ENCODE data around the gene GPD1L.
"Not testable (repeated sequence)": the region's sequence is repeated elsewhere in the genome, so short reads cannot be mapped to it uniquely, and the experiment has no call there.

GPD1L gene

DNA sequence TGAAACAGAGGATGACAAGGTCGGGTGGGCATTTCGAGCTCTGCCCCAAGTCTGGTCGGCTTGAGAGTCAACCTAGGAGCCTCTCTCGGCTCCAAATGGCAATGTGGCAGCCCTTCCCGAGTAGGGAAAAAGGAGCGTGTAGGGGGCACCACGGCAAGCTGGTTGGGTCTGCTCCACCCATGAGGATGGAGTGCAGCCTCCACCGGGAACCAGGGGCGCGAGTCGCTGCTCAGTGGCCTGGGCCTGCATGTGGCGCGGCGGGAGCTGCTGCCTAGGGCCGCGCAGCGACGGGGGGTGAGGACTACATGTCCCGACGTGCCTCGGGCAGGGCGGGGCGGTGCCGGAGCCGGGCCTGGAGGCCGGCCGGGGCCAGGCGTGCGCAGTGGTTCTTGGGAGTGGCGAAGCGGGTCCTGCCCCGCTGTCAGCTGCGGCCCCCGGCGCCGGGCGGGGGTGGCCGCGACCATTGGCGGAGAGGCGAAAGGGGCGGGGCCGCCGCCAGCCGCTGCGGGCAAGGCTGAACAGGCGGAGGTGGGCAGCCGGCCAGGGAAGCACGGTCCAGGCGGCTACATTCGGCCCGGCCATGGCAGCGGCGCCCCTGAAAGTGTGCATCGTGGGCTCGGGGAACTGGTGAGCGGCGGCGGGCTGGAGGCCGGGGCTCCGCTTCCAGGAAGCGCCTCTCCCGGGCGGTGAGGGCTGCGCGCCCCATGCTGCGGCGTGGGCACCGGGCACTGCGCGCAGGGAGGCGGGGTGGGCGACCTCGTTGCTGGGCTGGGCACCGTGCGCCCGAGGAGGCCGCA, at the start of gene GPD1L:
TSS of gene GPD1L (plus strand) at position 489 of the 797 bp plus-strand sequence. CDS start at position 581, 92 bp downstream.
- peak; percentile 71 for DNase-seq

DNA sequence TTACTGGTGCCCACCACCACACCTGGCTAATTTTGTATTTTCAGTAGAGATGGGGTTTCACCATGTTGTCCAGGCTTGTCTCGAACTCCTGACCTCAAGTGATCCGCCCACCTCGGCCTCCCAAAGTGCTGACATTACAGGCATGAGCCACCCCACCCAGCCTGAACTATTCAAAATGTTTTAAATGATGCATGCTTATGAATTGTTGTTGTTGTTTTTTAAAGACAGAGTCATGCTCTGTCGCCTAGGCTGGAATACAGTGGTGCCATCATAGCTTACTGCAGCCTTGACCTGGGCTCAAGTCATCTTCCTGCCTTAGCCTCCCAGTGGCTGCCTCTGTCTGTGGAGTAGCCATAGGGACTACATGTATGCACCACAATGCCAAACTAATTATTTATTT, 48.0 kb upstream of the GPD1L start:
- not testable (repeated sequence) for DNase-seq

DNA sequence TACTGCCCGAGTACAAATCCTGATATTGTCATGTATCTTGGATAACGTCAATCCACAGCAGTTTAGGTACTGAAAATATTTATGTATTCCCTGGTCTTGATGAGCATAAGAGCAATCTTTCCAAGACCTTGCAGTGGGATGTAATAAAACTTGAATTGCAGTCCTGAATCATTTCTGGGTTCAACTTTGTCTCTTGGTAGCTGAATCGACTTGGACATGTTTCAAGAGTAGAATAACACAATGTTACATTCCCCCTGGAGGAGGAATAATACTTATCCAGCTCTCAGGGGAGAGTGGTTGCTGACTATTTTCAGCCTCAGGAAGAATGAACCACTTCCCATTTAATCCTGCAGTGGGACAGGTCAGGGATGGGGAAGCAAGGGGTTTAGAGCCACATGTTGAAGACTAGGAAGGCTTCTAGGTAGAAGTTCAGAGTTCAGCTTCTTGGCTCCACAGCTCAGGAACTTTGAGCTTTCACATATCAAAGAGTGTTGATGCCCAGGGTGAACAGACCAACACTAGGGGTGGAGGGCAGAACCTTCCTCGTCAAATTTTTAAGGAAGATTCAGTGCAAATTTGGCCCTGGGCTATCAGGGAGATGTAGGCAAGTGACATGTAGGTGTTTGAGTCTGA, 43.4 kb upstream of the GPD1L start:
- no peak for DNase-seq

DNA sequence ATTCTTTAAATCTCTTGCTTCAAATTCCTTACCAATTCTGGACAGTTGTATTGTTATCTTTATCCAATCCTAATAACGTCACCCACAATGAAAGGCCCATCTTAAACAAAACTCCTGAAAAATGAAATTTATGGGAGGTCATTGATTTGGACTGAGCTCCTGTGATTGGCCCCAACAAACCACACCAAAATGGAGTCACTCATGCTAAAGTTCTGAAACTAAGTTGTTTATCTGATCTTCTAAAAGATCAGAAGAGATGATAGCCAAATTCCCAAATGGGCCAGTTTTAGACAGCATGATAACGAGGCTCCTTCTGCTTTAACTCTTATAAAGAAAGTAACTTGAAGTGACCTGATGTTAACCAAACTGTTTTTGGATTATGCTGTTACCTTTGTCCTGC, 39.7 kb upstream of the GPD1L start:
- no peak for DNase-seq

DNA sequence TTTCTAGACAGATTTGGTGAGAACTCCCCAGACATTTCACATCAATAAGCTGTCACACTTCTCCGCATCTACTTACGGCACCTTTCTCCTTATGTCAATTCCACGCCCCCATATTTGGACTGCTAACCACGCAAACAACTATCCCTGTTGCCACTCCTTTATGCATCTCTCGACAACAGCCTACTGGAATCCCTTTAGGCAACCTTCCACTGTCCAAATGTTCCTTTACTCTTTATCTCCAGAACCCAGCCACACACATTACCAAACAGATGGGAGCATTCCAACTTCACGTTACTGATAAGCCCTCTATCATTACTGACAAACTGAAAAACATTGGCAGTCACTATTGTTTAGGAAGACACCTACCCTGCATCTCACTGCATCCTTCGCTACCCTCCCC, 32.2 kb upstream of the GPD1L start:
- DNase-seq = not testable (repeated sequence)

DNA sequence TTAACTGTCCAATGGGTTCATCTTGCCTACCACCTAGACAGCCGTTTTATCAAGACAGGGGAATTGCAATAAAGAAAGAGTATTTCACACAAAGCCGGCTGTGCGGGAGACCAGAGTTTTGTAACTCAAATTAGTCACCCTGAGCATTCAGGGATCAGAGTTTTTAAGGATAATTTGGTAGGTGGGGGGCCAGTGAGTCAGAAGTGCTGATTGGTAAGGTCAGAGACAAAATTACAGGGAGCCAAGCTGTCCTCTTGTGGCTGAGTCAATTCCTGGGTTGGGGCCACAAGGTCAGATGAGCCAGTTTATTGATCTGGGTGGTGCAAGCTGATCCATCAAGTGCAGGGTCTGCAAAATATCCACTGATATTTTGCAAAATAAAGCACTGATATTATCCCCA, 29.9 kb upstream of the GPD1L start:
- DNase-seq = no peak

DNA sequence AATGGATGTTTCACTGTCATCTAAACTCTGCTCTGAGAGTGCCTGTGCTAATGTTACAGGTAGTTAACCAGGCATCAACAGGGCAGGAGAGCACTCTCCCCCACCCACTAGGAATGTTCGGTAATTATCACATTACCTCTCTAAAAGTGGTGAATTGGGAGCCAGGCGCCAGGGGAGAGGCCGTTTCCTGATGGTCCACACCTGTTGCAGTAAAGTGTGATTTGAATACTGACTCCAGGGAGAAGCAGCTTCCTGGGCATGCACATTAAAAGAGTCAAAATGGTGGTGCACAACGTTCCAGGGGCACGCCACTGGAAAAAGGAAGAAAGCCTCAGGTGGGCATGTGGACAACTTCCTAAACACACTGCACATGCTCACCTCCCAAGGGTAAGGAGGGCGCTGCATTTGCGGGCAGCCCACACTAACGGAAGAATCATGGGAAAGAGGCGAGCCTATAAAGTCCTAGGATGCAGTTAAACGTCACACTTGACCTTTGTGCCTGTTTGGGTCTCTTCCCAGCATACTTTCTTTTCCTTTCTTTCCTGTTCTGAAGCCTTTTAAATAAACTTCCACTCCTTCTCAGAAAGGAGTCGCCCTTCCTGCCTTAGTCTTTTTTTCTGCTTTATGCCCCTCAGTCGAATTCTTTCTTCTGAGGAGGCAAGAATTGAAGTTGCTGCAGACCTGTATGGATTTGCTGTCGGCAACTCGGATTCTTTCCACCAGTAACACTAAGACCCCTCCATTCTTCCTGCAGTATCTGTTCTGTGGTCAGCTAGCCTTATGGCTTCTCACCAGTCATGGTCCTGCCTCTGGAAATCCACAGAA, 28.9 kb upstream of the GPD1L start:
- no peak for DNase-seq

DNA sequence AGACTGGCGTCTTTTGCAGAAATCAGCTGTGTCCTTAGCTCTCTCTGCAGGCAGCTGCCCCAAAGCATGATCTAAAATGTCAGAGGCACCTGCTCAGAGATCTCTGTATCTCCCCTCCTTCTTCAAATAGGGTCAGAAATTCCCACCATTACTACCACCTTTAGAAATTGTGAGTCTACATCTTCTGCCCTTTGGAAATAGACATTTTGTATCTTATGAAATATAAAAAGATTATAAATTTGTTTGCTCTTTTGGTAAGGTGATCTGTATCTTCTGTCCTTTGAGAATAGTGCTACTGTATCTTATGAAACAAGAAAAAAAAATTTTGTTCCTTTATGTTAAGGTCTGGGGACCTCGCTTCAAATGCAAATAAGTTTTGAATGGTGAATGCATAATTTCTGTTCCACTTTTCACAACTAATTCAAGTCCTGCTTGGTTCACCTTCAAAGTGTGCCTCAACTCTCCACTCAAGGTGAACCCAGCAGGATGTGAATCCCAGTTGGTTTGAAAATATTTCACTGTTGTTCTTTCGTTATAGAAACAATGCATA, 28.3 kb upstream of the GPD1L start:
- no peak for DNase-seq

DNA sequence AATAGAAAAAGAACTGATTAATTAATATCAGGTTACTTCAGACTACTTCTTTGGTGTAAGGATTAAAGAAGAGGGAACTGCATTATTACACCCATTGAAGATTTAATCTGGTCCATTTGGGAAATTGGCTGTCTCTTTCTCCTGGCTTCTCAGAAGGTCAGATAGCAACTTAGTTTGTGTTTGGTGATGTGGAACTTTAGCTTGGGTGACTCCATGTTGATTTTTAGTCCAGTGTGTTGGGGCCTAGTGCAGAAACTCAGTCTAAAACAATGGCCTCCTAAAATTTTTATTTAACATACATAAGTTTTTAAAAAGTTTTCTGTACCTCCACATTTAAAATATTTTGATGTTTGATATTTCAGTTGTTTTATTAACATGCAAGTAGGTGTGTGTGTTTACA, 27.6 kb upstream of the GPD1L start:
- no peak for DNase-seq

DNA sequence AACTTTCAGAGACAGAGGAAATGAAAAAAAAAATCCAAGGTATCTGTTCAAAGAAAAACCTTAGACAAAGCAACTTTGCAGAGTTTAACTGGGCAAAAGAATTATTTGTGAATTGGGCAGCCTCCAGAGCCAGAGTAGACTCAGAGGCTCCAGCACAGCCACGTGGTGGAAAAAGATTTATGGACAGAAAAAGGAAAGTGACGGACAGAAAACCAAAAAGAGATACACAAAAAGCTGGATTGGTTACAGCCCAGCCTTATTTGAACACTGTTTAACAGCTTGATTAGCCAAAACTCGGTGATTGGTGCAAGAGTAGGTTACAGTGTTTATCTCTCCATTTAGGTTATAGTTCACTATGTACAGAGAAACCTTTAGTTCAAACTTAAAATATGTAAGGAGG, 23.7 kb upstream of the GPD1L start:
- no peak for DNase-seq

DNA sequence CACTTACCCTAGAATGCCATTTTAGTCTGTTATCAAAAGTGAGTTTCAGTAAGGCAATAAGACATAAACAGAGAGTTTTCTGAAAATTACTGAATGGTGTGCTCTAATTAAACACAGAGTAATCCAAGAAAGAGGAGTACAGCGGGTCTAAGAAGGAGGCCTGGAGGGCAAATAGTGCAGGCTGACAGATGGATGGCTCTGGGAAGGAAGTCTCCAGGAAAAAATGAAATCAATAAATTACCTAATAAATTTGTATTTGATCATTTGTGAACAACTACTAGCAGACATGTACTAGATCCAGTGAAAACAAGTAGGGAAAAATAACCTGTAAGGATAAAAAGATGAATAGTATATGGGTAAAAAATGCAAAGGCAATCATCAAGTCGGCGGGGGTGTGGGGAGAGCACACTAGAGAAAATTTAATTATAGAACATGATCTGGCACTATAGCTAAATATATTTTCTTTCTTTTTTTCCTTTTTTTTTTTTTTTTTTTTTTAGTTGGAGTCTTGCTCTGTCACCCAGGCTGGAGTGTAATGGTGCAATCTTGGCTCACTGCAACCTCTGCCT, 22.6 kb upstream of the GPD1L start:
- DNase-seq = no peak

DNA sequence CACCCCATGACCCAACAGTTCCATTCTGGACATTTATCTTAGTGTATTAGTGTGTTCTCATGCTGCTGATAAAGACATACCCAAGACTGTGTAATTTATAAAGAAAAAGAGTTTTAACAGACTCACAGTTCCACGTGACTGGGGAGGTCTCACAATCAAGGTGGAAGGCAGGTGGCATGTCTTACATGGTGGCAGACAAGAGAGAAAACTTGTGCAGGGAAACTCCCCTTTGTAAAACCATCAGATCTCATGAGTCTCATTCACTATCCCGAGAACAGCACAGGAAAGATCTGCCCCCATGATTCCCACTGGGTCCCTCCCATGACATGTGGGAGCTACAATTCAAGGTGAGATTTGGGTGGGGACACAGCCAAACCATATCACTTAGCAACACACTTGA, 21.6 kb upstream of the GPD1L start:
- DNase-seq = no peak

DNA sequence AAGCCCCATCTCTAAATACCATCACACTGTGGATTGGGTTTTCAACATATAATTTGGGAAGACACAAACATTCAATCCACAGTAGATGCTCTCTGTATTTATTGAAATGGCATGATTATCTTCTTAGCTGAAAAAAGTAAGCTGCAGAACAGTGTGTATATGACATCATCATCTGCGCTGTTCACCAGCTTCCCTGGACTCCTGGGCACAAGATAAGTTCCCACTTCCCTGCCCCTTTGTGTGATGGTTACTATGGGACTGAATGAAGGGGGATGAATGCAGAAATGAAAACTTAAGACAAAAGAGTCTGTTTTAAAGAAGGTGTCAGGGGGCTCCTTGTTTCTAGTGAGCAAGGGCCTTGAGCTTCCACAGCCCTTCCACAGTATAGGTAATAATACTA, 20.0 kb upstream of the GPD1L start:
- DNase-seq = no peak

DNA sequence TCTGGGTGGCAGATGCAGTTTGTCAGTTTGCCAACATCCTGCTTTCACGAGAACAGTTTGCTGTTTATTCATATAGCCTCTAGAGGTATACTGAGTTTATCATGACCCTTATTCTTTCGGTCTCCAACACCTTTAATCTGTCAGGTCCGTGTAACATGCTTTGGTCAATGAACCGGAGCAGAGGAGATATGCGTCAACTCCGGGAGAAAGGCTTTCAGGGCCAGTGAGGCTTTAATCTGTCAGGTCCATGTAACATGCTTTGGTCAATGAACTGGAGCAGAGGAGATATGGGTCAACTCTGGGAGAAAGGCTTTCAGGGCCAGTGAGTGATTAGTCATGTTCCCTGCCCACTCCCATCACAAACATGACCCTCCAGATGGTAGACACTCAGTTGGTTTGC, 16.9 kb upstream of the GPD1L start:
- DNase-seq = no peak

DNA sequence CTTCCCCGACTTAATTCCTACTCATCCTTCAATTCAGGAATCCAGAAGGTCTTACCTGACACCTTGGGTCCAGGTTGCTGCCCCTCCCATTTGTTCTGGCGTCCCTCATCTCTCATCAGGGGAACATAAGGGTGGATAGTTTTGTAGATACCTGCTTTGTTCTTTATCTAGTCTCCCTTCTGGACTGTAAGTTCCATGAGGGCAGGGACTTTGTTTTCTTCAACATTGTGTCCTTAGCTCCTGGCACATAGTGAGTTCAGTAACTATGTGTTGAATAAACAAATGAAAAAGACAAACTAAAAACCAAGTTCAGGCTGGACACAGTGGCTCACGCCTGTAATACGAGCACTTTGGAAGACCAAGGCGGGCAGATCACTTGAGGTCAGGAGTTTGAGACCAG, 13.2 kb upstream of the GPD1L start:
- no peak for DNase-seq

DNA sequence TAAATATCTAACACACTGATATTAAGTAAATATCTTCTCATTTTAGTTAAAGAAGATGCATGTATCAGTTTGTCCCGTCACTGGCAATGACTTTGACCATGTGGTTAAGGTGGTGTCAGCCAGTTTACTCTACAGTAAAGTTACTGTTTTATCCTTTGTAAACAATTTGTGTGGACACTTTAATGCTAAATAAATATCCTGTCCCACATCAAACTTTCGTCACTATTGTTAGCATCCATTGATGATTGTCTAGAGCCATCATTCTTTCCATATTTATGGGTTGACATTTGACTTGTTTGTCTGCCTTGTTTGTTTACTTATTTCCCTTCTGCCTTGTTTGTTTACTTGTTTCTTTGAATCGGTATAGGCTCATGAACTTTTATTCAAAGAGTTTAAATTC, 11.0 kb upstream of the GPD1L start:
- DNase-seq = no peak

DNA sequence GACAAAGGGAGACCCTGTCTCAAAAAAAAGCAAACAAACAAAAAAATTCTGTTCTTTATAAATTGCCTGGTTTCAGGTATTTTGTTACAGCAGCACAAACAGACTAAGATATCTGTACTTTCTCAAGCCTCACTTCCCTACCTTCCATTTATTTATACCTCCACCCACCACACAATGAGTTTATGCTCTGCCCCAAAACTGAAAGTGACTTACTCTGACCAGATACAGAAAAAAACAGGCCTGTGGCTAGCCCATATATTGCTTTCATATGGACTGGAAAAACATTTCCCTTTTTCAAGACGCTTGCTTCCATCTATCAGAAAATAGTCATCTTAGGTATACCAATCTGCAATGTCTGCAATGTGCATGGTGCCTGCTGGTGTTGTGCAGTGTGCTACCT, 8.7 kb upstream of the GPD1L start:
- DNase-seq = no peak

DNA sequence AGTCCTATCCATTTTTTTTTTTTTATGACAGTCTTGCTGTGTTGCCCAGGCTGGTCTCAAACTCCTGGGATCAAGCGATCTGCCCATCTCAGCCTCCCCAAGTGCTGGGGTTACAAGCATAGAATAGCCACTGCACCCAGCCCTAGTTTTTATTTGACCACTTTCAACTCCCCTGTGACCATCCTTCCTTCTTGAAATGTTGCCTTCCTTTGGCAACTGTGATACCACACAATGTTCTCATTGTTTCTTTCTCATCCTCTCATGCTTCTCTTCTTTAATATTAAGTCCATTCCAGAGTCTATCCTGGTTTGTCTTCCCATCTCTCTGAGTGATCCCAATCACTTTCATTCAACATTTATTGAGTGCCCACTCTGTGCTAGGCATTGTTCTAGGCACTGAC, 7.9 kb upstream of the GPD1L start:
- no peak for DNase-seq

DNA sequence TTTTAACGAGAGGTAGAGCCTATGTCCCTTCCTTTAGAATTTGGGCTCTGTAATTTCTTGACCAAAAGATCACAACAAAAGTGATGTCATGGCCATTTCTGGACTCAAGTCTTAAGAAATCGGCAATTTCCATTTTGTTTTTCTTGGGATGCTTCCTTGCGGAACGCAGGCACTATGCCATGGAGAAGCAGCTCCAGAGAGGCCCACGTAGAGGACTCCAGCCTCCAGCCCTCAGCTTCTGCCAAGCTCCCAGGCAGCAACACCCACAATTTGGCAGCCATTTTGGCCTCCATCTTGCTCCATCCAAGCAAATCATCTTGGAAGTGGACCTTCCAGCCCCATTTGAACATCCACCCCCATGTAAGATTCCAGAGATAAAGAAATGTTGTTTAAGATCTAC, 6.0 kb upstream of the GPD1L start:
- DNase-seq = no peak

DNA sequence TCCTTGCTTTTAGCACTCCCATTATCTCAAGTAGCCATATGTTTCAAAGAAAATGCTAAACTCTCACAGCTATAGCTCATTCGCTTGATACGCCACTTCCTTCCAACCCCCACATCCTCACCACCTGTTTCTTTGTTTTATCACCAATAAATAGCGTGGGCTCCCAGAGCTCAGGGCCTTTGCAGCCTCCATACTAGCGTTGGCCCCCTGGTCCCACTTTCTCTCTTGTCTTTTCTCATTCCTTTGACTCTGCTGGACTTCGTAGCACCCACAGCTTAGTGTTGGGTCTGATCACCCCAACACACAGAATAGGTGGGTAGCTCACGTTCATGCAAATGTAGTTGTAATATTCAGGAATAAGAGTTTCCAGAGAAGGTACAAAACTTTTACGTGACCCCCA, 4.1 kb upstream of the GPD1L start:
- no peak for DNase-seq

DNA sequence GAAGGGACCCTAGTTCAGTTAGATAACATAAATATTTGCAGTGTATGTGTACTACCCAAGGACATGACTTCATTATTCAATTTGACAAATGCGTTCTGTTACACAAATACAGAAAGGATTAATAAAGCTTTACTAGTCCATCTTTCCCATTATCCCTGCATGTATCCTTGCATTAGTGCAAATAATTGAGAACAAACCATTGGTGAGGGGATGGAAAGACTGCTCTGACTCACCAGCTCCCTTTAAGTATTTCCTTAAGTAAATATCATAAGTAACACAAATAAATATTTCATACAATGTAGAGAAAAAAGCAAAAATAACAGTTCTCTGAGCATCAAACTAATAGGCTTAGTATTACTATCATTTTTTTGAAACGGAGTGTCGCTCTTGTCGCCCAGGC, 1.9 kb upstream of the GPD1L start:
- DNase-seq = no peak

DNA sequence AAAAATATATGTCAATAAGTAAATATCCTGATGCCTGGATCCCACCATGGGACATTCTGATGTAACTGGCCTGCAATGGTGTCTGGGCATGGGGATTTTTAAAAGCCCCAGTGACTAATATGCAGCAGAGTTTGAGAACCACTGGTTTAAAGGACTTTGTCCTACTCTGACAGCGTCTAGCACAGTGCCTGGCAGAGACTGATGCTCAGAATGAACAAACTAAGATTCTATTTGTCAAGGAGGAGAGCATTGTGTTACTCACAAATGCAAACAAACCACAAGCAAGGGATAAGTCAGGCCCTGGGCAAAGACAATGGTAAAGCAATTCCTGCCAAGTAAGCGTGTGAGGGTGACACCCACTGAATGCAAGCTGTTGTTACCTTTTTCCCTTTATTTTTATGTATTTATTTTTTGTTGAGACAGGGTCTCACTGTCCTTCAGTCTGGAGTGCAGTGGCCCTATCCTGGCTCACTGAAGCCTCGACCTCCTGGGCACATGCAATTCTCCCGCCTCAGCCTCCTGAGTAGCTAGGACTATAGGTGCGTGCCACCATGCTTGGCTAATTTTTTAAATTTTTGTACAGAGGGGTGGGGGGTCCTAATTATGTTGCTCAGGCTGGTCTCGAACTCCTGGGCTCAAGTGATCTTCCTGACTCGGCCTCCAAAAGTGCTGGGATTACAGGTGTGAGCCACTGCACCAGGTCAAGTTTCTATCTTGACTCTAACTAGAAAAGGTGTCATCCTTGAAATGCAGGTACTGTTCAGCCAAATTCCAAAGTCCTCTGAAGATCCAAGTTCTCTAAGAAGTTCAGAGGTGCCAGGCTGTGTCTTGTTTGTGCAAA, 909 bp upstream of the GPD1L start:
- no peak for DNase-seq
